Kidney (tissue), 14 donors: Measurements from ENCODE around the gene LMAN2L. TPM values are rescaled to one million over a fixed set of nuclear protein-coding genes. Genes with fewer than 3 reads are reported as not detected.

Experiments used
- DNase-seq, 5 donors: peaks; one replicate each; pipeline ENCODE4 v3.0.0-alpha.2; 2013 to 2020
- FAIRE-seq: peaks from 2 replicates; lab custom pipeline; 2012; peaks lifted over from hg19 to GRCh38; lab: Jason Lieb, UNC
- H3K27ac ChIP-seq, 2 donors: one replicate each; pipeline ENCODE4 v1.7.0; 2013; ENCODE audit warnings: low read depth in 2 of 2, low read length in 2 of 2, inconsistent platforms in 1 of 2
- H3K27me3 ChIP-seq: one replicate; pipeline ENCODE4 v1.7.1; 2013; ENCODE audit warnings: low read length, inconsistent platforms; ENCODE audit not compliant: control insufficient read depth, insufficient read depth
- H3K36me3 ChIP-seq, 3 donors: one replicate each; pipeline versions ENCODE4 v1.7.0 to v1.7.1; 2013; ENCODE audit warnings: low read length in 3 of 3, control low read depth in 1 of 3, inconsistent platforms in 1 of 3; ENCODE audit not compliant: insufficient read depth in 3 of 3, control insufficient read depth in 2 of 3
- H3K4me1 ChIP-seq, 3 donors: one replicate each; pipeline versions ENCODE4 v1.7.0 to v1.7.1; 2013; ENCODE audit warnings: low read length in 3 of 3, inconsistent platforms in 1 of 3, low read depth in 1 of 3; ENCODE audit not compliant: control insufficient read depth in 2 of 3, insufficient read depth in 2 of 3
- H3K4me3 ChIP-seq, 3 donors: one replicate each; pipeline versions ENCODE4 v1.7.0 to v1.8.1; 2013; ENCODE audit warnings: low read length in 3 of 3, control low read depth in 1 of 3, inconsistent platforms in 1 of 3
- H3K9ac ChIP-seq, 3 donors: one replicate each; pipeline versions ENCODE4 v1.7.0 to v1.7.1; 2013; ENCODE audit warnings: low read length in 3 of 3, control low read depth in 1 of 3, inconsistent platforms in 1 of 3
- H3K9me3 ChIP-seq, 3 donors: one replicate each; pipeline versions ENCODE4 v1.7.0 to v1.7.1; 2013; ENCODE audit warnings: low read length in 3 of 3, control low read depth in 1 of 3, inconsistent platforms in 1 of 3; ENCODE audit not compliant: control insufficient read depth in 2 of 3, insufficient read depth in 1 of 3
- intact Hi-C: fragments of 100-400 bp; cut with DNase I; formaldehyde crosslinking; loops from one replicate; pipeline ENCODE4 v1.11.1; 2022
- polyA plus RNA-seq: library from polyadenylated mRNA; stranded (reverse); fragments of 350-450 nt; fragmentation: Illumina TruSeq; extraction: RNeasy Lipid Tissue Mini Kit (QIAGEN cat#74804); gene quantifications from one replicate; pipeline ENCODE4 v1.2.3, GENCODE V29; 2014; ENCODE audit warnings: low read depth, low replicate concordance; ENCODE audit not compliant: insufficient read depth
- total RNA-seq: library from RNA; stranded (reverse); fragmentation: NEBNext Ultra II Directional; extraction: Animal tissue kit (Norgen Biotek cat#: 25700); gene quantifications from one replicate; pipeline ENCODE4 v1.2.1, GENCODE V29; 2021
- TF ChIP-seq, protein P1 (sequence below): IDR thresholded peaks from 3 replicates; pipeline ENCODE4 v1.5.1; 2012; ENCODE audit warnings: mild to moderate bottlenecking, moderate library complexity, borderline replicate concordance; ENCODE audit not compliant: insufficient read depth; ENCODE audit errors: extremely low read depth
- donor health status: control.
- donor health status: control.
- donor health status: control.
- donor health status: control.
- donor health status: control.
- donor health status: DM: yes; HTN: yes; CAD: no.
- donor health status: Normal renal cell carcinoma (clear cell type).

Gene LMAN2L
- total and polyA plus RNA-seq, 2 donors from 2014 or later: 23.0 to 25.3 TPM

- intact Hi-C loops: no loop called here
- no peak for DNase-seq
- H3K27ac ChIP-seq: no peak overlapping the region
These were observed 76.0 kb downstream of the LMAN2L start for GRCh38 chr2:96663829-96664228.

GRCh38 chr2:96663177-96663576 lies 76.7 kb downstream of the LMAN2L start:
- TF ChIP-seq, protein P1, sequence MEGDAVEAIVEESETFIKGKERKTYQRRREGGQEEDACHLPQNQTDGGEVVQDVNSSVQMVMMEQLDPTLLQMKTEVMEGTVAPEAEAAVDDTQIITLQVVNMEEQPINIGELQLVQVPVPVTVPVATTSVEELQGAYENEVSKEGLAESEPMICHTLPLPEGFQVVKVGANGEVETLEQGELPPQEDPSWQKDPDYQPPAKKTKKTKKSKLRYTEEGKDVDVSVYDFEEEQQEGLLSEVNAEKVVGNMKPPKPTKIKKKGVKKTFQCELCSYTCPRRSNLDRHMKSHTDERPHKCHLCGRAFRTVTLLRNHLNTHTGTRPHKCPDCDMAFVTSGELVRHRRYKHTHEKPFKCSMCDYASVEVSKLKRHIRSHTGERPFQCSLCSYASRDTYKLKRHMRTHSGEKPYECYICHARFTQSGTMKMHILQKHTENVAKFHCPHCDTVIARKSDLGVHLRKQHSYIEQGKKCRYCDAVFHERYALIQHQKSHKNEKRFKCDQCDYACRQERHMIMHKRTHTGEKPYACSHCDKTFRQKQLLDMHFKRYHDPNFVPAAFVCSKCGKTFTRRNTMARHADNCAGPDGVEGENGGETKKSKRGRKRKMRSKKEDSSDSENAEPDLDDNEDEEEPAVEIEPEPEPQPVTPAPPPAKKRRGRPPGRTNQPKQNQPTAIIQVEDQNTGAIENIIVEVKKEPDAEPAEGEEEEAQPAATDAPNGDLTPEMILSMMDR: no peak
- intact Hi-C loops: no loop called here
- Histone ChIP-seq H3K36me3 (no peaks in the 10 kb centered on the region), H3K9ac (no peak overlapping the region), H3K27me3 (no peaks in the 10 kb centered on the region), H3K9me3 (peaks cover 0 to 4% (median 0%) of the 10 kb centered on the region in 3 donors), H3K4me3 (no peak overlapping the region), H3K4me1 (no peaks in the 10 kb centered on the region), H3K27ac (no peak overlapping the region)
- no peak for DNase-seq
- FAIRE-seq: no peak

More at GRCh38 chr2:96663829-96664228, 76.0 kb downstream of the LMAN2L start:
- TF ChIP-seq, protein P1: no peak
- no peak overlapping the region for H3K4me3 ChIP-seq
- no peaks in the 10 kb centered on the region for H3K4me1 ChIP-seq
- H3K9ac ChIP-seq: no peak overlapping the region
- no peaks in the 10 kb centered on the region for H3K27me3 ChIP-seq
- no peak for FAIRE-seq
- H3K36me3 ChIP-seq: no peaks in the 10 kb centered on the region
- peaks cover 0 to 4% (median 0%) of the 10 kb centered on the region in 3 donors for H3K9me3 ChIP-seq

DNA sequence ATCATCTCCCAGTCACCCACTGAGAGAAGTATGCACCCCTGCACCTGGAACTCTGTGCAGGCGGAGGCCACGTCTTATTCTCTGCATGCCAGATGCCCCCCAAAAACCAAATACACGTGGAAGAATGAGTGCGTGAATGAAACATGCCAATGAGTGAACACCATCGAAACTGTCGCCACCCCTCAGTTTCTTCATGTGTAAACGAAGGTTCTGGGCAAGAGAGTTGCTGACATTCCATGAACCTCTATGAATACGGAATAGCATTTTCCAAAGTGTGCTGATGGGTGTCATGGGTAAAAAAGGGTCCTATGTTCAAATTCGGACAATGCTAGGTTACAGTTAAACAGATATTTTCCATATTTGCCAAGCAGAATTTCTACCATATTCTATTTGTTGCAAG lies 77.5 kb downstream of the LMAN2L start:
- DNase-seq (no peak), FAIRE-seq (no peak)
- no peak overlapping the region for H3K9ac ChIP-seq
- peaks cover 0 to 4% (median 0%) of the 10 kb centered on the region in 3 donors for H3K9me3 ChIP-seq
- no peaks in the 10 kb centered on the region for H3K27me3 ChIP-seq
- no peak overlapping the region for H3K4me3 ChIP-seq
- intact Hi-C loops: no loop called here
- TF ChIP-seq, protein P1: no peak
- H3K36me3 ChIP-seq: no peaks in the 10 kb centered on the region
- no peaks in the 10 kb centered on the region for H3K4me1 ChIP-seq
- H3K27ac ChIP-seq: no peak overlapping the region

DNA sequence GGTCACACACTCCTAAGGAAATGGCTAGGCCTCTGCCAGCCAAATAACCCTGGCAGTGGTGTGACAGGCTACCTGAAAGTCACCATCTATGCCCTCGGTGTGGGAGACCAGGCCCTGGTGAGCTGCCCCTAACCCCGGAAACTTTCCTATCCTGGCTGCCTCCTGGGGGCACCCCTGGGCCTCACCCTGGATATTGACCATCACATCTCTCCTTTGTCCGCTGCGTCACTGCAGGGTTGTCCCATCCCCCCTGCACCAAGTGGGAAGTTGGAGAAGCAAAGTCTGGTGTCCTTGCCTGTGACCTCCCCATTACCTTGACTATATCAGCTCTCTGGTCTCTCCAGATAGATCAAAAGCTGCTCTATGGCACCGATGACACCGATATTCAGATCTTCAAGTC lies 78.5 kb downstream of the LMAN2L start:
- intact Hi-C loops: no loop called here
- DNase-seq (no peak), FAIRE-seq (no peak)
- Histone ChIP-seq H3K9me3 (peaks cover 0 to 4% (median 0%) of the 10 kb centered on the region in 3 donors), H3K9ac (no peak overlapping the region), H3K4me3 (no peak overlapping the region), H3K4me1 (no peaks in the 10 kb centered on the region), H3K27ac (no peak overlapping the region), H3K36me3 (no peaks in the 10 kb centered on the region), H3K27me3 (no peaks in the 10 kb centered on the region)
- TF ChIP-seq, protein P1: no peak
